HFF-Myc (cell line): ENCODE measurements around the gene MAPKAP1.

Experiments
- DNase-seq: peaks from one replicate; pipeline ENCODE4 v3.0.0-alpha.2; 2011; ENCODE audit warnings: low read depth; ENCODE audit errors: extremely low read depth
- H3K4me3 ChIP-seq: replicated peaks from 2 replicates; pipeline ENCODE4 v1.5.1; 2011; ENCODE audit warnings: low read depth, mild to moderate bottlenecking, control low read depth, low read length
- TF ChIP-seq, protein P1 (sequence below): IDR thresholded peaks from 2 replicates; pipeline ENCODE4 v1.5.1; 2012; ENCODE audit warnings: mild to moderate bottlenecking, low read depth, low read length, control low read depth; ENCODE audit errors: missing control alignments

Gene MAPKAP1

DNA sequence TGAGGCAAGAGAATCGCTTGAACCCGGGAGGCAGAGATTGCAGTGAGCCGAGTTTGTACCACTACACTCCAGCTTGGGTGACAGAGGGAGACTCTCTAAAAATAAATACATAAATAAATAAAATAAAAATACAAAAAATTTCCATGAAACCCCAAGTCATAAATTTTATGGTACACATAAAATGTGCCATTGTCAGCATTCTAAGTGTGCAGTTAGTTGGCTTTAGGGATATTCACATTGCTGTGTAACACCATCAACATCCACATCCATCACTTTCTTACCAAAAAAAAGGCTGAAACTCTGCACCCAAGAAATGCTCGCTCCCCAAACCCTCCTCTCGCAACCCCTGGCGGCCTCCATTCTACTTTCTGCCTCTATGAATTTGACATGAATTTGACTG is 310.2 kb downstream of the MAPKAP1 start:
- no peak for DNase-seq
- no peak overlapping the region for H3K4me3 ChIP-seq
- TF ChIP-seq, protein P1, sequence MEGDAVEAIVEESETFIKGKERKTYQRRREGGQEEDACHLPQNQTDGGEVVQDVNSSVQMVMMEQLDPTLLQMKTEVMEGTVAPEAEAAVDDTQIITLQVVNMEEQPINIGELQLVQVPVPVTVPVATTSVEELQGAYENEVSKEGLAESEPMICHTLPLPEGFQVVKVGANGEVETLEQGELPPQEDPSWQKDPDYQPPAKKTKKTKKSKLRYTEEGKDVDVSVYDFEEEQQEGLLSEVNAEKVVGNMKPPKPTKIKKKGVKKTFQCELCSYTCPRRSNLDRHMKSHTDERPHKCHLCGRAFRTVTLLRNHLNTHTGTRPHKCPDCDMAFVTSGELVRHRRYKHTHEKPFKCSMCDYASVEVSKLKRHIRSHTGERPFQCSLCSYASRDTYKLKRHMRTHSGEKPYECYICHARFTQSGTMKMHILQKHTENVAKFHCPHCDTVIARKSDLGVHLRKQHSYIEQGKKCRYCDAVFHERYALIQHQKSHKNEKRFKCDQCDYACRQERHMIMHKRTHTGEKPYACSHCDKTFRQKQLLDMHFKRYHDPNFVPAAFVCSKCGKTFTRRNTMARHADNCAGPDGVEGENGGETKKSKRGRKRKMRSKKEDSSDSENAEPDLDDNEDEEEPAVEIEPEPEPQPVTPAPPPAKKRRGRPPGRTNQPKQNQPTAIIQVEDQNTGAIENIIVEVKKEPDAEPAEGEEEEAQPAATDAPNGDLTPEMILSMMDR = no peak

- TF ChIP-seq, protein P1 = no peak
- no peak overlapping the region for H3K4me3 ChIP-seq
- DNase-seq = no peak
Observed at GRCh38 chr9:125393426-125393825, 313.6 kb downstream of the MAPKAP1 start.

GRCh38 chr9:125391704-125392103 is 315.3 kb downstream of the MAPKAP1 start:
- TF ChIP-seq, protein P1 = no peak
- no peak for DNase-seq
- no peak overlapping the region for H3K4me3 ChIP-seq

DNA sequence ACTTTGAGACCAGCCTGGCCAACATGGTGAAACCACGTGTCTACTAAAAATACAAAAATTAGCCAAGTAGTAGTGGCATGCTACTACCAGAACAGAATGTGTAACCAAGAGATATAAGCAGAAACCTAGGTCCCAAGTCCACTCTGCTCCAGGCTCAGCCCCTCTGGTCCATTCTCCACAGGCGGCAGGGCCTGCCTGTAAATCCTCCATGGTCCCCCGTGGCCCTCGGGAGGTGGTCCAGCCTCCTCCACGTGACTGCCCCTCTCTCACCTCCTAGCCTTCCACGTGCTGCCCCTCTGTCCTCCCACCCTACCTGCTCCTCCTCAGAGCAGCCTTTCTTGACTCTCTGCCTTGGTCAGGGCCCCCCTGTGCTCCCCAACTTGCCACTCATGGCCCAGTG is 318.0 kb downstream of the MAPKAP1 start:
- DNase-seq = no peak
- no peak overlapping the region for H3K4me3 ChIP-seq
- TF ChIP-seq, protein P1 = no peak

DNA sequence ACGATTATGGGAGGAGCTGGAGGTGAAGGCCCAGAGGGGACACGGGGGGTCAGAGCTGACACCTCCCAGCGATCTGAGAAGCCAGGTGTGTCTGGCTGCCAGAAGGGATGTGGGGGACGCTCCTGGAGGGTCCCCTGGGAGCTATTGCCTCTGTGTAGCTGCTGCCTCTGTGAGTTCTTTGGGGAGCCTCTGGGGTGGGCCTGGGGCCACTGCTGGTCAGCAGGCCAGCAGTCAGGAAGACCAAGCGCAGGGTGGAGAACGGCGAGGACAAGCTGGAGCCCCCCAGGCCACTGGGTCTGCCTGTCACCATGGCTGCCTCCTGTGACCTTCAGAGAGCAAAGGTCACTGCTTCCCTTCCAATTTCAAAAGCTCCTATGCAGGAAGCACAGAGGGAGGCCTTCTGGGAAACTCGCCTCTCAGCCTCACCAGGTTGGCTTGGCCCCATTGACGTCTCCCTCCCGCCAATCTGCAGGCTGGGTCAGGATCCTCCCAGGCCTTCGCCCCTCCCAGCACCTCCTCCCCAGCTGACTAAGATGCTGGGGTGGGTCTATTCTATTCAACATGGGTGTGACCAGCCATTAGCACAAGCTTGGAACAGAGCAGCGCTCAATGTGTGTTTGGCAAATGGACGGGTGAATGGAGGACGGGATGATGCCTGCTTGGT is 319.0 kb downstream of the MAPKAP1 start:
- TF ChIP-seq, protein P1 = no peak
- H3K4me3 ChIP-seq = no peak overlapping the region
- DNase-seq = no peak
